Activated CD4-positive, alpha-beta T cell treated with anti-CD3 and anti-CD28 coated beads for 4 hours (primary cell): ENCODE data around the gene BEX3.
"Not testable (repeated sequence)": the region's sequence is repeated elsewhere in the genome, so short reads cannot be mapped to it uniquely, and the experiment has no call there.

ENCODE experiments used
- DNase-seq, 2 donors: peaks; one replicate each; pipeline ENCODE4 v3.0.0-alpha.2; 2020

Gene BEX3

GRCh38 chrX:103384672-103385071, 8.3 kb downstream of the BEX3 start:
- DNase-seq, result no peak

GRCh38 chrX:103385283-103385830, 9.0 kb downstream of the BEX3 start:
- not testable (repeated sequence) for DNase-seq

GRCh38 chrX:103386332-103386731, 10.0 kb downstream of the BEX3 start:
- no peak for DNase-seq

GRCh38 chrX:103393487-103393886, 17.1 kb downstream of the BEX3 start:
- DNase-seq, result no peak

- DNase-seq, result no peak
Measured at GRCh38 chrX:103396186-103396585, 19.8 kb downstream of the BEX3 start.

GRCh38 chrX:103396660-103397059, 20.3 kb downstream of the BEX3 start:
- no peak for DNase-seq

- DNase-seq, result no peak
Measured at GRCh38 chrX:103397707-103398106, 21.4 kb downstream of the BEX3 start.

- DNase-seq, result no peak
Measured at GRCh38 chrX:103398421-103398864, 22.1 kb downstream of the BEX3 start.

GRCh38 chrX:103399744-103400143, 23.4 kb downstream of the BEX3 start:
- DNase-seq, result no peak

GRCh38 chrX:103400931-103401330, 24.6 kb downstream of the BEX3 start:
- DNase-seq, result no peak

GRCh38 chrX:103404231-103405008, 28.1 kb downstream of the BEX3 start:
- peak in 1 of 2 donors; percentile 14 for DNase-seq

- no peak for DNase-seq
Measured at GRCh38 chrX:103405009-103405333, 28.6 kb downstream of the BEX3 start.

GRCh38 chrX:103406256-103406655, 29.9 kb downstream of the BEX3 start:
- DNase-seq, result no peak

GRCh38 chrX:103407776-103408175, 31.4 kb downstream of the BEX3 start:
- DNase-seq, result no peak

- not testable (repeated sequence) for DNase-seq
Measured at GRCh38 chrX:103411721-103412120, 35.4 kb downstream of the BEX3 start.

- no peak for DNase-seq
Measured at GRCh38 chrX:103413705-103414387, 37.5 kb downstream of the BEX3 start.

GRCh38 chrX:103414561-103414960, 38.2 kb downstream of the BEX3 start:
- no peak for DNase-seq

GRCh38 chrX:103415068-103415467, 38.7 kb downstream of the BEX3 start:
- no peak for DNase-seq

- DNase-seq, result no peak
Measured at GRCh38 chrX:103415528-103415927, 39.2 kb downstream of the BEX3 start.

GRCh38 chrX:103417370-103417769, 41.0 kb downstream of the BEX3 start:
- DNase-seq, result no peak

- no peak for DNase-seq
Measured at GRCh38 chrX:103417933-103418332, 41.6 kb downstream of the BEX3 start.

- no peak for DNase-seq
Measured at GRCh38 chrX:103418811-103419340, 42.5 kb downstream of the BEX3 start.

GRCh38 chrX:103423955-103424638, 47.8 kb downstream of the BEX3 start:
- no peak for DNase-seq
